ENCODE measurements around the gene TMC5. TPM values are rescaled to one million over a fixed set of nuclear protein-coding genes. Genes with fewer than 3 reads are reported as not detected.
A peak's percentile ranks its signal among the peaks of the same experiment; 100 is the strongest.

The TMC5 gene
- total RNA-seq, 4 donors from 2014 or later: 1.1 to 2.0 (median 1.7) TPM

- Histone ChIP-seq H3K4me3 (no peak overlapping the region), H3K36me3 (peaks cover 30% of the 10 kb centered on the region), H3K27me3 (no peaks in the 10 kb centered on the region), H3K9me3 (no peaks in the 10 kb centered on the region), H3K27ac (no peak overlapping the region), H3K4me1 (no peaks in the 10 kb centered on the region)
- 74% methylated on average over 5 of the region's 5 CpGs for WGBS
- TF ChIP-seq CTCF (IDR thresholded peaks at IDR 0.05): no peak
- TF ChIP-seq EP300 (IDR thresholded peaks at IDR 0.05): no peak
- no peak for TF ChIP-seq POLR2A (IDR thresholded peaks at IDR 0.05)
- TF ChIP-seq POLR2AphosphoS5 (IDR thresholded peaks at IDR 0.05): no peak
- no peak for DNase-seq (ENCODE audit: low spot score in 2 of 2)
Measured at GRCh38 chr16:19497176-19497575, 79.5 kb downstream of the TMC5 start.

GRCh38 chr16:19499006-19499405, 81.3 kb downstream of the TMC5 start:
- no peak for DNase-seq (ENCODE audit: low spot score in 2 of 2)
- H3K4me3 ChIP-seq: no peak overlapping the region
- TF ChIP-seq CTCF (IDR thresholded peaks at IDR 0.05): no peak
- no peak for TF ChIP-seq EP300 (IDR thresholded peaks at IDR 0.05)
- TF ChIP-seq POLR2AphosphoS5 (IDR thresholded peaks at IDR 0.05): no peak
- TF ChIP-seq POLR2A (IDR thresholded peaks at IDR 0.05): no peak
- no peaks in the 10 kb centered on the region for H3K4me1 ChIP-seq
- no peaks in the 10 kb centered on the region for H3K9me3 ChIP-seq
- WGBS: 76% methylated on average over 5 of the region's 5 CpGs
- no peaks in the 10 kb centered on the region for H3K27me3 ChIP-seq
- no peak overlapping the region for H3K27ac ChIP-seq
- peaks cover 47% of the 10 kb centered on the region for H3K36me3 ChIP-seq

GRCh38 chr16:19499481-19499880, 81.8 kb downstream of the TMC5 start:
- Histone ChIP-seq H3K27ac (no peak overlapping the region), H3K4me3 (no peak overlapping the region), H3K9me3 (no peaks in the 10 kb centered on the region), H3K36me3 (peaks cover 50% of the 10 kb centered on the region), H3K4me1 (no peaks in the 10 kb centered on the region), H3K27me3 (no peaks in the 10 kb centered on the region)
- TF ChIP-seq POLR2A (IDR thresholded peaks at IDR 0.05): no peak
- no peak for TF ChIP-seq EP300 (IDR thresholded peaks at IDR 0.05)
- no peak for TF ChIP-seq POLR2AphosphoS5 (IDR thresholded peaks at IDR 0.05)
- TF ChIP-seq CTCF (IDR thresholded peaks at IDR 0.05): no peak
- 96% methylated on average over 3 of the region's 3 CpGs for WGBS
- no peak for DNase-seq (ENCODE audit: low spot score in 2 of 2)

- Histone ChIP-seq H3K27me3 (no peaks in the 10 kb centered on the region), H3K4me1 (no peaks in the 10 kb centered on the region), H3K27ac (no peak overlapping the region), H3K9me3 (no peaks in the 10 kb centered on the region), H3K4me3 (no peak overlapping the region), H3K36me3 (peaks cover 62% of the 10 kb centered on the region)
- peak; percentile 38 to 63 for TF ChIP-seq CTCF (IDR thresholded peaks at IDR 0.05)
- no peak for TF ChIP-seq POLR2AphosphoS5 (IDR thresholded peaks at IDR 0.05)
- TF ChIP-seq POLR2A (IDR thresholded peaks at IDR 0.05): no peak
- peak; percentile 77 to 83 for DNase-seq (ENCODE audit: low spot score in 2 of 2)
- WGBS: 94% methylated on average over 3 of the region's 3 CpGs
Measured at GRCh38 chr16:19502395-19503131, 84.9 kb downstream of the TMC5 start.

GRCh38 chr16:19503461-19504075, 85.9 kb downstream of the TMC5 start:
- Histone ChIP-seq H3K4me1 (no peaks in the 10 kb centered on the region), H3K27ac (no peak overlapping the region), H3K4me3 (no peak overlapping the region), H3K36me3 (peaks cover 65% of the 10 kb centered on the region), H3K27me3 (no peaks in the 10 kb centered on the region), H3K9me3 (no peaks in the 10 kb centered on the region)
- WGBS: 87% methylated on average over 5 of the region's 5 CpGs
- TF ChIP-seq POLR2AphosphoS5 (IDR thresholded peaks at IDR 0.05) (no peak), CTCF (IDR thresholded peaks at IDR 0.05) (no peak), POLR2A (IDR thresholded peaks at IDR 0.05) (no peak), EP300 (IDR thresholded peaks at IDR 0.05) (no peak)
- no peak for DNase-seq (ENCODE audit: low spot score in 2 of 2)
